Measurements from ENCODE around the gene ARL16.

DNA sequence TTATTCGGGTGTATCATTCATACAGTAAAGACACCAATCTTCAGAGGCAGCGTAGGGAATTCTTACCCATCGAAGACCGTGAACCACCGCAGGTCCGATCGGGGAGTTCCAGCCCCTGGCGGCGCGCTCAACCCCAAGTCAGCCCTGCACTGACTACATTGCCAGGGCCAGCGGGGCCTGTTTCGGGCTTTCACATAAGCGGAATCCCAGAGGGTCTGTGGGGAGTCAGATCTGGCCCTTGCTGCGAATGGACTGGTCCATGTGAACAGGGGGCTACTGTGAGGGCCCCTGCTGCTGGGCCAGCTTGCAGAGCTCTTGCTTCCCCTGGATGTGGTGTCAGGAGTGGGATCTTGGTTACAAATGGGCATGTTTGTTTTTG, 34.9 kb downstream of the ARL16 start:
- TF ChIP-seq, protein P1, sequence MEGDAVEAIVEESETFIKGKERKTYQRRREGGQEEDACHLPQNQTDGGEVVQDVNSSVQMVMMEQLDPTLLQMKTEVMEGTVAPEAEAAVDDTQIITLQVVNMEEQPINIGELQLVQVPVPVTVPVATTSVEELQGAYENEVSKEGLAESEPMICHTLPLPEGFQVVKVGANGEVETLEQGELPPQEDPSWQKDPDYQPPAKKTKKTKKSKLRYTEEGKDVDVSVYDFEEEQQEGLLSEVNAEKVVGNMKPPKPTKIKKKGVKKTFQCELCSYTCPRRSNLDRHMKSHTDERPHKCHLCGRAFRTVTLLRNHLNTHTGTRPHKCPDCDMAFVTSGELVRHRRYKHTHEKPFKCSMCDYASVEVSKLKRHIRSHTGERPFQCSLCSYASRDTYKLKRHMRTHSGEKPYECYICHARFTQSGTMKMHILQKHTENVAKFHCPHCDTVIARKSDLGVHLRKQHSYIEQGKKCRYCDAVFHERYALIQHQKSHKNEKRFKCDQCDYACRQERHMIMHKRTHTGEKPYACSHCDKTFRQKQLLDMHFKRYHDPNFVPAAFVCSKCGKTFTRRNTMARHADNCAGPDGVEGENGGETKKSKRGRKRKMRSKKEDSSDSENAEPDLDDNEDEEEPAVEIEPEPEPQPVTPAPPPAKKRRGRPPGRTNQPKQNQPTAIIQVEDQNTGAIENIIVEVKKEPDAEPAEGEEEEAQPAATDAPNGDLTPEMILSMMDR (IDR thresholded peaks at IDR 0.05 in 8 of 11, conservative IDR thresholded peaks at IDR 0.05 in 3 of 11) = no peak
- TF ChIP-seq POLR2A (IDR thresholded peaks at IDR 0.05) = no peak
- TF ChIP-seq POLR2AphosphoS5 (IDR thresholded peaks at IDR 0.05) = no peak

All from spleen (tissue), 7 donors.